Measurements from ENCODE around the gene TIMM21.

TIMM21 gene

GRCh38 chr18:74126684-74127655 is 21.4 kb upstream of the TIMM21 start:
- H3K36me3 ChIP-seq (ENCODE audit: insufficient read depth, low read length): no peaks in the 10 kb centered on the region
- no peak overlapping the region for H3K27ac ChIP-seq (ENCODE audit: low read depth, low read length)
- H2AFZ ChIP-seq (ENCODE audit: low read length, unreplicated experiment): no peak overlapping the region
- peaks cover 76% of the 10 kb centered on the region for H3K27me3 ChIP-seq (ENCODE audit: insufficient read depth, low read length)
- H3K4me1 ChIP-seq (ENCODE audit: control insufficient read depth, insufficient read depth, low read length, unreplicated experiment): no peaks in the 10 kb centered on the region
- H3K4me3 ChIP-seq (ENCODE audit: low read depth, low read length): no peak overlapping the region
- no peaks in the 10 kb centered on the region for H3K79me2 ChIP-seq (ENCODE audit: control insufficient read depth, insufficient read depth, low read length, unreplicated experiment)

DNA sequence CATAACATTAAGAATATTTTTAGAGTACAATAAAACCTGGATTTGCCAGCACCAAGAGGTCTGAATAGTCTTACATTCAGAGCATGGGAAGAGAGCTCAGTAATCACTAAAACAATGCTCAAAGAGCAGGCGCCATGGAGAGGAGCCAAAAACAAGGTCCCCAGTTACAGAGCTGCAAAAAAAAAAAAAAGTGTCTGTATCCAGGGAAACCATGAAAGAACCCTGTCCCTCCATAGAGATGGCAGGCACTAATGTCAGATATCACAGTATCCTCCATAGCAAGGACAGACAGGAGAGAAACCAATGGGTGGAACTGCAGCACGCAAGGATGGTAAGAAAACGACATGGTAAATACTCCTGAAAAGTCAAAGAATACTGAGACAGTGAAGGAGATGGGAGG is 20.2 kb upstream of the TIMM21 start:
- Histone ChIP-seq H3K27ac (ENCODE audit: low read depth, low read length) (no peak overlapping the region), H2AFZ (ENCODE audit: low read length, unreplicated experiment) (no peak overlapping the region), H3K4me3 (ENCODE audit: low read depth, low read length) (no peak overlapping the region)

DNA sequence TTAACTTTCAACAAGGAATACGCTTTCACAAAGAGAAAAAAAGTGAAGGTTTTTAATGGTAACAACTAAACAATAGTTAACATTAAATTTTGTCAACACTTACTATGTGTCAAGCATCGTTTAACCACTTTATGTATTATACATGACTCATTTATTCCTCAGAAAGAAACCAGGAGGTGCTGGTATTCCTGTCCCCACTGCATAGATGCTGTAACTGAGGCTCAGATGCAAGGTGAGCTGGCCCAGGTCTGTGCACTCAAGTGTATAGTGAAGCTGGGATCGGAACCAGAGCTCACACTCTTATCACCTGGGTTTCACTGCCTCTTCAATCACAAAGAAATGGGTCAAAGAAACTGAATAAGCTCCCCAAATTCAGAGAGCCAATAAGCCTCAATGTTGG is 17.2 kb upstream of the TIMM21 start:
- Histone ChIP-seq H3K36me3 (ENCODE audit: insufficient read depth, low read length) (no peaks in the 10 kb centered on the region), H3K27ac (ENCODE audit: low read depth, low read length) (no peak overlapping the region), H3K79me2 (ENCODE audit: control insufficient read depth, insufficient read depth, low read length, unreplicated experiment) (no peaks in the 10 kb centered on the region), H3K27me3 (ENCODE audit: insufficient read depth, low read length) (peaks cover 55% of the 10 kb centered on the region), H3K4me1 (ENCODE audit: control insufficient read depth, insufficient read depth, low read length, unreplicated experiment) (no peaks in the 10 kb centered on the region), H3K4me3 (ENCODE audit: low read depth, low read length) (no peak overlapping the region), H2AFZ (ENCODE audit: low read length, unreplicated experiment) (no peak overlapping the region)

More for the DNA sequence above, 20.2 kb upstream of the TIMM21 start:
- H3K36me3 ChIP-seq (ENCODE audit: insufficient read depth, low read length): no peaks in the 10 kb centered on the region
- H3K4me1 ChIP-seq (ENCODE audit: control insufficient read depth, insufficient read depth, low read length, unreplicated experiment): no peaks in the 10 kb centered on the region
- H3K79me2 ChIP-seq (ENCODE audit: control insufficient read depth, insufficient read depth, low read length, unreplicated experiment): no peaks in the 10 kb centered on the region
- H3K27me3 ChIP-seq (ENCODE audit: insufficient read depth, low read length): peaks cover 78% of the 10 kb centered on the region

DNA sequence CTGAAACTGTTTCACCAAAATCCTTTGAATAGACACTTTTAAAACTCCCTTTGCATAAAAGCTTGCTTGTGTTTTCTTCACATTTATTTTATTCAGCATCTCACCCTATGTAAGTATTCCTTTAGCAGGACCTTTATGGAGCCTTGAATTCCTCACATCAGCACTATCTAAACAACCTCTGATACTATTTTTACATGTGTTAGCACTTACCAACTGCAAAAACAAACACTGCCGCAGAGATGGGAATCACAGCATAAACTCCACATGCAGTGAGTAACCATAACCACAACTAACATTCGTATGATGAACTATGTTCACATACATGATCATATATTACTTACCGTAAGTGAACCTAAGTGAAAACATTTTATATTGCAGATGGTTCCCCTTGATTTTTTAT is 16.1 kb upstream of the TIMM21 start:
- Histone ChIP-seq H3K4me1 (ENCODE audit: control insufficient read depth, insufficient read depth, low read length, unreplicated experiment) (no peaks in the 10 kb centered on the region), H3K27ac (ENCODE audit: low read depth, low read length) (no peak overlapping the region), H3K4me3 (ENCODE audit: low read depth, low read length) (no peak overlapping the region), H3K79me2 (ENCODE audit: control insufficient read depth, insufficient read depth, low read length, unreplicated experiment) (no peaks in the 10 kb centered on the region), H3K36me3 (ENCODE audit: insufficient read depth, low read length) (no peaks in the 10 kb centered on the region), H2AFZ (ENCODE audit: low read length, unreplicated experiment) (no peak overlapping the region), H3K27me3 (ENCODE audit: insufficient read depth, low read length) (peaks cover 45% of the 10 kb centered on the region)

GRCh38 chr18:74137920-74138538 is 10.3 kb upstream of the TIMM21 start:
- Histone ChIP-seq H3K4me3 (ENCODE audit: low read depth, low read length) (no peak overlapping the region), H3K27me3 (ENCODE audit: insufficient read depth, low read length) (no peaks in the 10 kb centered on the region), H2AFZ (ENCODE audit: low read length, unreplicated experiment) (no peak overlapping the region), H3K79me2 (ENCODE audit: control insufficient read depth, insufficient read depth, low read length, unreplicated experiment) (no peaks in the 10 kb centered on the region), H3K27ac (ENCODE audit: low read depth, low read length) (no peak overlapping the region), H3K36me3 (ENCODE audit: insufficient read depth, low read length) (no peaks in the 10 kb centered on the region), H3K4me1 (ENCODE audit: control insufficient read depth, insufficient read depth, low read length, unreplicated experiment) (peaks cover 14% of the 10 kb centered on the region)

DNA sequence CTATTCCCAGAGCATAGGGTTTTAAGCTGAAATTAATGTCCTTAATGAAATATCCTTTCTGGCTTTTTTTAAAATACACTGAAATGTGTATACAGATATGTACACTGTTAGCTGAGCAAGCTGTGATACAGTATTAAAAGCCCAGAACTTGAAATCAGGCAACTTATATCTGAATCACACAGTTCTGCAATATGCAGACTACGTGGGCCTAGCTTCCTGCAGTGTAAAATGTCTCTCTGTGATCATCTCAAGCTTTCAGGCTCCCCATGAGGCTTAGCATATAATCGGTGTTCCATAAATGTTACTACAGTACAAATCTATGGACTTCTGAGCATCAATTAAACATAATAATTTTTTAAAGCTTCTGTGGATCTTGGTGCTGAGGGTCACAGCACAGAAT is 8.9 kb upstream of the TIMM21 start:
- Histone ChIP-seq H2AFZ (ENCODE audit: low read length, unreplicated experiment) (peak overlapping the region; percentile 81), H3K27me3 (ENCODE audit: insufficient read depth, low read length) (no peaks in the 10 kb centered on the region), H3K79me2 (ENCODE audit: control insufficient read depth, insufficient read depth, low read length, unreplicated experiment) (no peaks in the 10 kb centered on the region), H3K4me1 (ENCODE audit: control insufficient read depth, insufficient read depth, low read length, unreplicated experiment) (peaks cover 14% of the 10 kb centered on the region), H3K36me3 (ENCODE audit: insufficient read depth, low read length) (no peaks in the 10 kb centered on the region), H3K27ac (ENCODE audit: low read depth, low read length) (peak overlapping the region; percentile 48), H3K4me3 (ENCODE audit: low read depth, low read length) (peak overlapping the region; percentile 21; the same call in 1 of the 2 replicates)

DNA sequence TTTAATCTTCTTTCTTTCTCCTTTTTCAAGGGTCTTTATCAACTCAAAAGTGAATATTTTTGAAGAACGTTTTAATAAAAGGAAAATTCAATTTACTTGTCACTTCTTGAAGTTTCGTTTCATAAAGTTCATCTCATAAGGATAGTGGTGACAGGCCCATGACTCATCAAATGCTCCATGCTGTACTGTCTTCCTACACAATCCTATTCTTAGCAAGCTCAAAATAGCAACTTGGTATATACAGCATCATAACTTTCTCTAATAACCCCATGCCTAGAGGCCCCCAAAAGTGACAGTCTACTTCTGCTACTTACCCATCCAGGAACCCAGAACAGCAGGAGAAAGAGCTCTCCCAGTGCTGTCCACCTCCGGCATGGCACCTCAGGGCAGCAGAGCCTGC is 8.4 kb upstream of the TIMM21 start:
- Histone ChIP-seq H3K27ac (ENCODE audit: low read depth, low read length) (peak overlapping the region; percentile 48), H3K27me3 (ENCODE audit: insufficient read depth, low read length) (no peaks in the 10 kb centered on the region), H3K79me2 (ENCODE audit: control insufficient read depth, insufficient read depth, low read length, unreplicated experiment) (no peaks in the 10 kb centered on the region), H3K4me3 (ENCODE audit: low read depth, low read length) (peak overlapping the region; percentile 21; the same call in 1 of the 2 replicates), H3K36me3 (ENCODE audit: insufficient read depth, low read length) (no peaks in the 10 kb centered on the region), H3K4me1 (ENCODE audit: control insufficient read depth, insufficient read depth, low read length, unreplicated experiment) (peaks cover 14% of the 10 kb centered on the region), H2AFZ (ENCODE audit: low read length, unreplicated experiment) (peak overlapping the region; percentile 81)

GRCh38 chr18:74140582-74140981 is 7.7 kb upstream of the TIMM21 start:
- H3K27me3 ChIP-seq (ENCODE audit: insufficient read depth, low read length): no peaks in the 10 kb centered on the region
- no peak overlapping the region for H2AFZ ChIP-seq (ENCODE audit: low read length, unreplicated experiment)
- no peaks in the 10 kb centered on the region for H3K79me2 ChIP-seq (ENCODE audit: control insufficient read depth, insufficient read depth, low read length, unreplicated experiment)
- H3K27ac ChIP-seq (ENCODE audit: low read depth, low read length): no peak overlapping the region
- H3K4me3 ChIP-seq (ENCODE audit: low read depth, low read length): no peak overlapping the region
- no peaks in the 10 kb centered on the region for H3K36me3 ChIP-seq (ENCODE audit: insufficient read depth, low read length)
- peaks cover 14% of the 10 kb centered on the region for H3K4me1 ChIP-seq (ENCODE audit: control insufficient read depth, insufficient read depth, low read length, unreplicated experiment)

DNA sequence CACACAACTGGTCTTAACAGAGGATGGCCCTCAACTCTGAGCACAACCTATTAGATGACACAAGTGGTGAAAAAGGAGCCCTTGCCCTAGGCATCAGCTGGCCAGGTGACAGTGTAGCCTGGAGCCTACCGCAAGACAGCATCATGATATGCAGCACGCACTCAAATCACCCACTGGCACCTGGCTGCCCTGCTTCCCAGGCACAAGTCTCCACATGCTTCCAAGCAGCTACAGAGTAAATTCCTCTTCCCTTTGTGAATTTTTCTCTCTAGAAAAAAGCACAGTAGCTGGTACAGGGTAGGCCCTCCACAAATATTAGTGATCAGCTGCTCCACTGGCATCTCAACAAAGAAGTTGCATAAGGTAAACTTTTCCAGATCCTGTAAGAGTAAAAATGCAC is 6.7 kb upstream of the TIMM21 start:
- Histone ChIP-seq H3K27ac (ENCODE audit: low read depth, low read length) (no peak overlapping the region), H3K27me3 (ENCODE audit: insufficient read depth, low read length) (no peaks in the 10 kb centered on the region), H2AFZ (ENCODE audit: low read length, unreplicated experiment) (no peak overlapping the region), H3K79me2 (ENCODE audit: control insufficient read depth, insufficient read depth, low read length, unreplicated experiment) (no peaks in the 10 kb centered on the region), H3K36me3 (ENCODE audit: insufficient read depth, low read length) (no peaks in the 10 kb centered on the region), H3K4me1 (ENCODE audit: control insufficient read depth, insufficient read depth, low read length, unreplicated experiment) (peaks cover 14% of the 10 kb centered on the region), H3K4me3 (ENCODE audit: low read depth, low read length) (no peak overlapping the region)

- no peak overlapping the region for H3K4me3 ChIP-seq (ENCODE audit: low read depth, low read length)
Measured at GRCh38 chr18:74142252-74142651, 6.1 kb upstream of the TIMM21 start.

More at GRCh38 chr18:74142252-74142651, 6.1 kb upstream of the TIMM21 start:
- no peak overlapping the region for H3K27ac ChIP-seq (ENCODE audit: low read depth, low read length)
- peaks cover 14% of the 10 kb centered on the region for H3K4me1 ChIP-seq (ENCODE audit: control insufficient read depth, insufficient read depth, low read length, unreplicated experiment)
- no peak overlapping the region for H2AFZ ChIP-seq (ENCODE audit: low read length, unreplicated experiment)
- no peaks in the 10 kb centered on the region for H3K36me3 ChIP-seq (ENCODE audit: insufficient read depth, low read length)
- no peaks in the 10 kb centered on the region for H3K27me3 ChIP-seq (ENCODE audit: insufficient read depth, low read length)
- no peaks in the 10 kb centered on the region for H3K79me2 ChIP-seq (ENCODE audit: control insufficient read depth, insufficient read depth, low read length, unreplicated experiment)
